SK-N-SH (cell line): ENCODE measurements around the gene DDX42. TPM values are rescaled to one million over a fixed set of nuclear protein-coding genes. Genes with fewer than 3 reads are reported as not detected.
A peak's percentile ranks its signal among the peaks of the same experiment; 100 is the strongest.

Experiments used
- CTCF ChIA-PET: fragments of 300-600, 350-600 bp; formaldehyde crosslinking; extraction: SDS; loops from one replicate; lab custom pipeline; 2021; lab: Yijun Ruan, JAX
- POLR2A ChIA-PET: fragments of 350-600 bp; sonication (Branson Sonifier 250); formaldehyde crosslinking; extraction: SDS; loops from one replicate; lab custom pipeline; 2020; ENCODE audit warnings: antibody characterized with exemption, inconsistent platforms; lab: Yijun Ruan, JAX
- DNase-seq: peaks from one replicate; pipeline ENCODE4 v3.0.0; 2012
- H2AFZ ChIP-seq: fragments of 200-600 bp; sonication (generic); 2 replicates; pipeline ENCODE4 v1.8.1; 2016; ENCODE audit warnings: antibody characterized with exemption, mild to moderate bottlenecking, low read depth
- H3F3A ChIP-seq: fragments of 200-600 bp; sonication (generic); replicated peaks from 2 replicates; pipeline ENCODE3; 2016; ENCODE audit warnings: antibody characterized with exemption, mild to moderate bottlenecking; ENCODE audit not compliant: insufficient read depth
- H3K27ac ChIP-seq, 2 experiments: fragments of 200-500 bp in 1 of 2; fragments of 200-600 bp in 1 of 2; sonication (Bioruptor generic) in 1 of 2; sonication (generic), shearing (Covaris generic) in 1 of 2; 2 replicates each; pipeline versions ENCODE4 v1.5.1 to v1.6.1; 2014 to 2016; ENCODE audit warnings: low read depth in 2 of 2, inconsistent platforms in 1 of 2, low read length in 1 of 2, mild to moderate bottlenecking in 1 of 2, mixed read lengths in 1 of 2
- H3K27me3 ChIP-seq: fragments of 200-600 bp; sonication (generic), shearing (Covaris generic); 2 replicates; pipeline ENCODE4 v1.6.1; 2016; ENCODE audit warnings: mixed run types; ENCODE audit not compliant: insufficient read depth
- H3K36me3 ChIP-seq, 2 experiments: fragments of 200-500 bp in 1 of 2; fragments of 200-600 bp in 1 of 2; sonication (Bioruptor generic) in 1 of 2; sonication (generic) in 1 of 2; replicated peaks in 1 of 2; 2 replicates each; pipeline versions ENCODE3 to v1.5.1; 2014 to 2016; ENCODE audit warnings: low read length in 1 of 2, mild to moderate bottlenecking in 1 of 2; ENCODE audit not compliant: insufficient read depth in 2 of 2, control insufficient read depth in 1 of 2
- H3K4me1 ChIP-seq, 2 experiments: fragments of 200-500 bp in 1 of 2; fragments of 200-600 bp in 1 of 2; sonication (Bioruptor generic) in 1 of 2; sonication (generic), shearing (Covaris generic) in 1 of 2; 2 replicates each; pipeline versions ENCODE4 v1.5.1 to v1.6.1; 2014 to 2016; ENCODE audit warnings: low read depth in 1 of 2, low read length in 1 of 2, mixed run types in 1 of 2; ENCODE audit not compliant: insufficient read depth in 2 of 2, control insufficient read depth in 1 of 2
- H3K4me2 ChIP-seq: fragments of 200-600 bp; sonication (generic), shearing (Covaris generic); 2 replicates; pipeline ENCODE4 v1.6.1; 2017; ENCODE audit warnings: mixed run types
- H3K4me3 ChIP-seq, 2 experiments: fragments of 200-500 bp in 1 of 2; fragments of 200-600 bp in 1 of 2; sonication (Bioruptor generic) in 1 of 2; sonication (generic), shearing (Covaris generic) in 1 of 2; 2 replicates each; pipeline versions ENCODE4 v1.5.1 to v1.8.1; 2014 to 2016; ENCODE audit warnings: low read depth in 2 of 2, inconsistent platforms in 1 of 2, low read length in 1 of 2, mild to moderate bottlenecking in 1 of 2, mixed read lengths in 1 of 2, moderate library complexity in 1 of 2
- H3K79me2 ChIP-seq: fragments of 200-600 bp; sonication (generic); 2 replicates; pipeline ENCODE4 v1.8.1; 2017; ENCODE audit warnings: mild to moderate bottlenecking; ENCODE audit not compliant: insufficient read depth
- H3K9ac ChIP-seq: fragments of 200-600 bp; sonication (generic); 2 replicates; pipeline ENCODE4 v1.6.1; 2017; ENCODE audit warnings: mixed run types
- H3K9me2 ChIP-seq: fragments of 200-600 bp; sonication (generic); 2 replicates; pipeline ENCODE4 v1.6.1; 2017; ENCODE audit warnings: mixed run types
- H3K9me3 ChIP-seq: fragments of 200-600 bp; sonication (generic); 2 replicates; pipeline ENCODE4 v1.6.1; 2017; ENCODE audit warnings: mixed run types, mild to moderate bottlenecking, moderate library complexity
- H4K20me1 ChIP-seq: fragments of 200-600 bp; sonication (generic); 2 replicates; pipeline ENCODE4 v1.6.1; 2017; ENCODE audit warnings: mild to moderate bottlenecking, mixed run types; ENCODE audit not compliant: insufficient read depth
- CHD2 ChIP-seq: fragments of 150-350 bp; IDR thresholded peaks from 2 replicates; pipeline ENCODE4 v1.6.1; 2018; ENCODE audit warnings: low read length; ENCODE audit not compliant: partially characterized antibody
- FOSL2 ChIP-seq: IDR thresholded peaks from 2 replicates; pipeline ENCODE4 v1.4.0; 2012; ENCODE audit warnings: low read depth, mild to moderate bottlenecking, moderate library complexity, borderline replicate concordance
- FOXJ3 ChIP-seq: sonication (generic); formaldehyde crosslinking; IDR thresholded peaks from 2 replicates; pipeline ENCODE4 v1.5.1; 2020; ENCODE audit warnings: mild to moderate bottlenecking, missing genetic modification reagents
- POLR2AphosphoS5 ChIP-seq: IDR thresholded peaks from 2 replicates; pipeline ENCODE4 v1.6.1; 2012; ENCODE audit warnings: low read depth, low read length
- REST ChIP-seq: IDR thresholded peaks from 2 replicates; pipeline ENCODE4 v1.6.1; 2012; ENCODE audit warnings: mild to moderate bottlenecking, low read depth, low read length, moderate library complexity
- SIN3A ChIP-seq: IDR thresholded peaks from 2 replicates; pipeline ENCODE4 v1.6.1; 2012; ENCODE audit warnings: low read depth, mild to moderate bottlenecking, low read length, moderate library complexity, borderline replicate concordance
- WGBS: methylation state at CpG from one replicate; pipeline ENCODE4 v1.1.6; 2017; ENCODE audit warnings: low lambda C conversion rate; 5-methylcytosine and 5-hydroxymethylcytosine counted together
- polyA plus RNA-seq, 3 experiments: library from polyadenylated mRNA; depleted of rRNA; stranded (reverse); fragments of >200 nt; gene quantifications; 2 replicates each; pipeline ENCODE4 v1.2.3, GENCODE V29; 2012

Gene DDX42
- polyA plus RNA-seq, 1 of the 3 experiments (the other 2 are of a cell fraction): 115 TPM

GRCh38 chr17:63774969-63775265, 947 bp downstream of the DDX42 start (continued):
- TF ChIP-seq REST: no peak
- TF ChIP-seq CHD2: no peak
- no peak for TF ChIP-seq POLR2AphosphoS5

- Histone ChIP-seq H3K9me3 (no peaks in the 10 kb centered on the region), H4K20me1 (peaks cover 75% of the 10 kb centered on the region), H3K79me2 (peaks cover 91% of the 10 kb centered on the region), H3K4me1 (peaks cover 2 to 9% of the 10 kb centered on the region in 2 experiments; a peak in 2 of 4 replicates), H3K9ac (peak overlapping the region; percentile 86), H3F3A (peaks cover 16% of the 10 kb centered on the region), H2AFZ (no peak overlapping the region), H3K9me2 (no peaks in the 10 kb centered on the region), H3K4me3 (peak overlapping the region; percentile 82 to 83), H3K27ac (peak overlapping the region in 1 of 2 experiments; percentile 100; a peak in 1 of 4 replicates), H3K4me2 (peak overlapping the region; percentile 87), H3K27me3 (no peaks in the 10 kb centered on the region), H3K36me3 (peaks cover 20 to 43% of the 10 kb centered on the region in 2 experiments)
- POLR2A ChIA-PET: interaction anchor here (1.4 kb wide), 1 partner anchor 59 kb away, joined by 4 read pairs; no protein-coding TSS in a partner anchor
- peak; percentile 20 for DNase-seq
- no peak for TF ChIP-seq FOXJ3 (CRISPR knock-in tag)
- 0 out of 2 replicates have a peak, but pooled peaks have one; percentile 33 for TF ChIP-seq SIN3A
- CTCF ChIA-PET: interaction anchor here (1.1 to 3.7 kb wide), 12 partner anchors 9 to 66 kb away, joined by 3 to 26 read pairs (median 5); no protein-coding TSS in a partner anchor
- WGBS: 23% methylated on average over 8 of the region's 8 CpGs
Measured at GRCh38 chr17:63775420-63775819, 1.4 kb downstream of the DDX42 start.

GRCh38 chr17:63780507-63780906, 6.5 kb downstream of the DDX42 start:
- no peak overlapping the region for H2AFZ ChIP-seq
- H3K27ac ChIP-seq: peak overlapping the region in 1 of 2 experiments; percentile 4; a peak in 1 of 4 replicates
- H3K79me2 ChIP-seq: peaks cover 100% of the 10 kb centered on the region
- peak overlapping the region; percentile 14; the same call in 1 of the 2 replicates for H3K4me2 ChIP-seq
- H3K9me3 ChIP-seq: no peaks in the 10 kb centered on the region
- TF ChIP-seq FOXJ3 (CRISPR knock-in tag) (no peak), FOSL2 (peak; percentile 20; the same call in 1 of the 2 replicates)
- H3K4me1 ChIP-seq: peaks cover 8 to 22% of the 10 kb centered on the region in 2 experiments
- POLR2A ChIA-PET: interaction anchor here (0.8 to 1.3 kb wide), 2 partner anchors 19 to 46 kb away, joined by 3 to 4 read pairs; partner anchors contain the start of gene PSMC5
- peaks cover 11% of the 10 kb centered on the region for H3F3A ChIP-seq
- WGBS: 86% methylated on average over 1 of the region's 1 CpG
- CTCF ChIA-PET: interaction anchor here (1.0 to 1.4 kb wide), 3 partner anchors 23 to 168 kb away, joined by 3 to 5 read pairs (median 3); no protein-coding TSS in a partner anchor
- no peaks in the 10 kb centered on the region for H3K27me3 ChIP-seq
- H3K36me3 ChIP-seq: peaks cover 36 to 74% of the 10 kb centered on the region in 2 experiments
- no peak for DNase-seq
- peaks cover 100% of the 10 kb centered on the region for H4K20me1 ChIP-seq
- no peak overlapping the region for H3K9ac ChIP-seq
- no peak overlapping the region for H3K4me3 ChIP-seq
- no peaks in the 10 kb centered on the region for H3K9me2 ChIP-seq
